Stimulated activated CD4-positive, alpha-beta T cell treated with anti-CD3 and anti-CD28 coated beads, TNF-alpha, amount 100 ng/mL, for 4 hours (primary cell): ENCODE measurements around the gene TMUB1.
"Not testable (repeated sequence)": the region's sequence is repeated elsewhere in the genome, so short reads cannot be mapped to it uniquely, and the experiment has no call there.

Experiments used
- DNase-seq, 3 experiments: peaks; one replicate each; pipeline ENCODE4 v3.0.0-alpha.2; 2020; ENCODE audit warnings: low read depth in 3 of 3

TMUB1 gene

GRCh38 chr7:151056666-151057505 is 26.4 kb downstream of the TMUB1 start:
- no peak for DNase-seq

- DNase-seq, result no peak
Observed at GRCh38 chr7:151056283-151056665, 27.0 kb downstream of the TMUB1 start.

- no peak for DNase-seq
Observed at GRCh38 chr7:151053751-151054150, 29.5 kb downstream of the TMUB1 start.

- DNase-seq, result no peak
Observed at GRCh38 chr7:151053096-151053495, 30.2 kb downstream of the TMUB1 start.

- DNase-seq, result peak in 2 of 3 experiments; percentile 10 to 13
Observed at GRCh38 chr7:151051108-151051507, 32.2 kb downstream of the TMUB1 start.

GRCh38 chr7:151048911-151049463 is 34.3 kb downstream of the TMUB1 start:
- DNase-seq, result no peak

GRCh38 chr7:151047976-151048815 is 35.1 kb downstream of the TMUB1 start, which contains the start of gene ASIC3:
TSS of gene ASIC3 (plus strand) at chr7:151048531. CDS start at chr7:151048886, 355 bp downstream.
- DNase-seq, result no peak

GRCh38 chr7:151046603-151047573 is 36.4 kb downstream of the TMUB1 start:
- DNase-seq, result no peak

- no peak for DNase-seq
Observed at GRCh38 chr7:151045967-151046366, 37.3 kb downstream of the TMUB1 start.

- DNase-seq, result no peak
Observed at GRCh38 chr7:151045262-151045661, 38.0 kb downstream of the TMUB1 start.

GRCh38 chr7:151043959-151044358 is 39.3 kb downstream of the TMUB1 start:
- no peak for DNase-seq

- not testable (repeated sequence) for DNase-seq
Observed at GRCh38 chr7:151043449-151043848, 39.8 kb downstream of the TMUB1 start.

- no peak for DNase-seq
Observed at GRCh38 chr7:151040616-151041375, 42.5 kb downstream of the TMUB1 start.

- no peak for DNase-seq
Observed at GRCh38 chr7:151039850-151040548, 43.3 kb downstream of the TMUB1 start.

GRCh38 chr7:151038951-151039849 is 44.1 kb downstream of the TMUB1 start:
- DNase-seq, result peak; percentile 52 to 63 (median 60)

- no peak for DNase-seq
Observed at GRCh38 chr7:151035902-151036301, 47.4 kb downstream of the TMUB1 start.

- DNase-seq, result no peak
Observed at GRCh38 chr7:151035026-151035717, 48.1 kb downstream of the TMUB1 start.
